Central memory CD4-positive, alpha-beta T cell (primary cell): Measurements from ENCODE around the gene CEP120.

Source experiments
- DNase-seq: peaks from one replicate; pipeline ENCODE4 v3.0.0; 2022

CEP120 gene

GRCh38 chr5:123297866-123298265, 125.3 kb downstream of the CEP120 start:
- DNase-seq, result no peak

GRCh38 chr5:123297198-123297831, 125.9 kb downstream of the CEP120 start:
- no peak for DNase-seq
